Measurements from ENCODE around the gene FOXP1.

The FOXP1 gene

GRCh38 chr3:71062037-71062932 lies 521.2 kb downstream of the FOXP1 start:
- no peak for DNase-seq (ENCODE audit: low read depth in 1 of 2, low spot score in 1 of 2)
- TF ChIP-seq JUND (IDR thresholded peaks at IDR 0.05; ENCODE audit: low read depth): no peak
- in situ Hi-C loops (cut with HindIII; ENCODE audit: low pct_unique_long_range_greater_than_20kb, low sequenced_read_pairs): no loop called here

GRCh38 chr3:71061581-71061980 lies 521.9 kb downstream of the FOXP1 start:
- peak in 1 of 2 experiments; percentile 10 for DNase-seq (ENCODE audit: low read depth in 1 of 2, low spot score in 1 of 2)
- no peak for TF ChIP-seq JUND (IDR thresholded peaks at IDR 0.05; ENCODE audit: low read depth)
- in situ Hi-C loops (cut with HindIII; ENCODE audit: low pct_unique_long_range_greater_than_20kb, low sequenced_read_pairs): no loop called here

GRCh38 chr3:71061037-71061436 lies 522.5 kb downstream of the FOXP1 start:
- no peak for DNase-seq (ENCODE audit: low read depth in 1 of 2, low spot score in 1 of 2)
- TF ChIP-seq JUND (IDR thresholded peaks at IDR 0.05; ENCODE audit: low read depth): no peak
- in situ Hi-C loops (cut with HindIII; ENCODE audit: low pct_unique_long_range_greater_than_20kb, low sequenced_read_pairs): no loop called here

- in situ Hi-C loops (cut with HindIII; ENCODE audit: low pct_unique_long_range_greater_than_20kb, low sequenced_read_pairs): no loop called here
- no peak for DNase-seq (ENCODE audit: low read depth in 1 of 2, low spot score in 1 of 2)
- TF ChIP-seq JUND (IDR thresholded peaks at IDR 0.05; ENCODE audit: low read depth): no peak
Observed at GRCh38 chr3:71060536-71060935, 523.0 kb downstream of the FOXP1 start.

GRCh38 chr3:71057526-71057894 lies 526.0 kb downstream of the FOXP1 start:
- in situ Hi-C loops (cut with HindIII; ENCODE audit: low pct_unique_long_range_greater_than_20kb, low sequenced_read_pairs): no loop called here

GRCh38 chr3:71056327-71056726 lies 527.2 kb downstream of the FOXP1 start:
- DNase-seq (ENCODE audit: low read depth in 1 of 2, low spot score in 1 of 2): no peak
- TF ChIP-seq JUND (IDR thresholded peaks at IDR 0.05; ENCODE audit: low read depth): no peak
- in situ Hi-C loops (cut with HindIII; ENCODE audit: low pct_unique_long_range_greater_than_20kb, low sequenced_read_pairs): no loop called here

More at GRCh38 chr3:71057526-71057894, 526.0 kb downstream of the FOXP1 start:
- no peak for TF ChIP-seq JUND (IDR thresholded peaks at IDR 0.05; ENCODE audit: low read depth)
- DNase-seq (ENCODE audit: low read depth in 1 of 2, low spot score in 1 of 2): no peak

- no peak for DNase-seq (ENCODE audit: low read depth in 1 of 2, low spot score in 1 of 2)
- in situ Hi-C loops (cut with HindIII; ENCODE audit: low pct_unique_long_range_greater_than_20kb, low sequenced_read_pairs): no loop called here
- no peak for TF ChIP-seq JUND (IDR thresholded peaks at IDR 0.05; ENCODE audit: low read depth)
Observed at GRCh38 chr3:71055257-71056001, 528.1 kb downstream of the FOXP1 start.

GRCh38 chr3:71054312-71054711 lies 529.2 kb downstream of the FOXP1 start:
- TF ChIP-seq JUND (IDR thresholded peaks at IDR 0.05; ENCODE audit: low read depth): no peak
- no peak for DNase-seq (ENCODE audit: low read depth in 1 of 2, low spot score in 1 of 2)
- in situ Hi-C loops (cut with HindIII; ENCODE audit: low pct_unique_long_range_greater_than_20kb, low sequenced_read_pairs): no loop called here

GRCh38 chr3:71053495-71053894 lies 530.0 kb downstream of the FOXP1 start:
- no peak for DNase-seq (ENCODE audit: low read depth in 1 of 2, low spot score in 1 of 2)
- in situ Hi-C loops (cut with HindIII; ENCODE audit: low pct_unique_long_range_greater_than_20kb, low sequenced_read_pairs): no loop called here
- TF ChIP-seq JUND (IDR thresholded peaks at IDR 0.05; ENCODE audit: low read depth): no peak

- in situ Hi-C loops (cut with HindIII; ENCODE audit: low pct_unique_long_range_greater_than_20kb, low sequenced_read_pairs): no loop called here
- no peak for DNase-seq (ENCODE audit: low read depth in 1 of 2, low spot score in 1 of 2)
- TF ChIP-seq JUND (IDR thresholded peaks at IDR 0.05; ENCODE audit: low read depth): no peak
Observed at GRCh38 chr3:71052716-71053115, 530.8 kb downstream of the FOXP1 start.

- no peak for TF ChIP-seq JUND (IDR thresholded peaks at IDR 0.05; ENCODE audit: low read depth)
- DNase-seq (ENCODE audit: low read depth in 1 of 2, low spot score in 1 of 2): no peak
- in situ Hi-C loops (cut with HindIII; ENCODE audit: low pct_unique_long_range_greater_than_20kb, low sequenced_read_pairs): no loop called here
Observed at GRCh38 chr3:71051893-71052687, 531.4 kb downstream of the FOXP1 start.

- no peak for DNase-seq (ENCODE audit: low read depth in 1 of 2, low spot score in 1 of 2)
- TF ChIP-seq JUND (IDR thresholded peaks at IDR 0.05; ENCODE audit: low read depth): no peak
- in situ Hi-C loops (cut with HindIII; ENCODE audit: low pct_unique_long_range_greater_than_20kb, low sequenced_read_pairs): no loop called here
Observed at GRCh38 chr3:71051259-71051595, 532.3 kb downstream of the FOXP1 start.
